HG02938 (cell line): ENCODE data around the gene CACNA1F.
A peak's percentile ranks its signal among the peaks of the same experiment; 100 is the strongest.

ENCODE experiments used
- ATAC-seq: cut with Tn5 transposase; IDR thresholded peaks from one replicate; pipeline ENCODE4 v1.9.1; 2021; ENCODE audit warnings: mild to moderate bottlenecking, moderate library complexity; ENCODE audit not compliant: unreplicated experiment

CACNA1F gene

DNA sequence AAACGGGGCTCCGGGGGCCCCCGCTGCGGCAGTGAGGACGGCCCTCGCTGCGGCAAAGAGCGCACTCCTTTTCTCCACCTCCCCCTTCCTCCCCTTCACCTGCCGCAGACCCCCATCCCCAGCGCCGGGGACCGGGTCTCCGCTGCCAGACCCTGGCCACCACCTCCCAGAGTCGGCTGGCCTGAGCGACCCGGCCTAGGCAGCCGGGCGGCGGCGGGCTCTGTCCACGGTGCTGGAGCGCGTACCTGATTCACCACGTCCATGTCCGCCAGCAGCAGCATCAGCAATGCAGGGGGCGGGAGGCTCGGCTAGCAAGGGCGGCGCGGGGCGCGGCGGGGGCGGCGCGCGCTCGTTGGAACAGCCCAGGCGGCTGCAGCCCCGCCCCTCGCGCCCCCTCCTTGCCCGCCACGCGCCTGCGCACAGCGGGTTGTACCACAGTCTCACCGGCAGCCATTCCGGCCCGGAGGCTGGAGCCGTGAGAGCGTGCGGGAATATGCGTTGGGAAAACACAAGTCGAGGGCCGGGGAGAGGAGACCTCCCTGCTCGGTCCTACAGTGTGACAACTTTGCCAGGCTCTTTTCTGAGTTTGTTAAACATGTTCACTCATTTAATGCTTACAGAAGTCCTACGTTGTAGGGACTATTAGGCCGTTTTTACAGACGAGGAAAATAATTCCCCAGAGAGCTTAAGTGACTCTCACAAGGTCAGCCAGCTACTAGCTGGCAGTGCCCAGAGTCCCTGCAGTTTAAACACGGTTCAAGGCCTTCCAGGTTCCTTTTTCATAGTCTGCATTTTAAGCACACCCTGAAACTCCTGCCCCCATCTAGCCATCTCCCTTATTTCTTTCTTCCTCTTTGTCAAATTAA, 33.0 kb downstream of the CACNA1F start, which contains the start of gene SYP:
Gene SYP (minus strand): TSS at position 288 of the 866 bp plus-strand sequence. CDS start 7 bp downstream, at position 281.
- peak; percentile 93 for ATAC-seq

DNA sequence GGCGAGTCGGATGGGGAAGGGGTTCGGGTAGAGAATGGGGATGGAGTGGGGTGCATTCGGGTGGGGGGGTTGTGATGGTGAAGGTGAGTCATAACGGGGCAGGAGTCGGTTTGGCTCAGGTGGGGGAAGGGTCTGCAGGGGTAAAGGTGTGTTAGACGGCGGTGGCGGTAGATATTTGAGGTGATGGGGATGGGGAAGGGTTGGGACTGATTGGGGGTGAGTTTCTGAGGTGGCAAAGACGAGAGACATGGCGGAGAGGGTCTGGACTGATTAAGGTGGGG, 33.9 kb downstream of the CACNA1F start:
- ATAC-seq: no peak

DNA sequence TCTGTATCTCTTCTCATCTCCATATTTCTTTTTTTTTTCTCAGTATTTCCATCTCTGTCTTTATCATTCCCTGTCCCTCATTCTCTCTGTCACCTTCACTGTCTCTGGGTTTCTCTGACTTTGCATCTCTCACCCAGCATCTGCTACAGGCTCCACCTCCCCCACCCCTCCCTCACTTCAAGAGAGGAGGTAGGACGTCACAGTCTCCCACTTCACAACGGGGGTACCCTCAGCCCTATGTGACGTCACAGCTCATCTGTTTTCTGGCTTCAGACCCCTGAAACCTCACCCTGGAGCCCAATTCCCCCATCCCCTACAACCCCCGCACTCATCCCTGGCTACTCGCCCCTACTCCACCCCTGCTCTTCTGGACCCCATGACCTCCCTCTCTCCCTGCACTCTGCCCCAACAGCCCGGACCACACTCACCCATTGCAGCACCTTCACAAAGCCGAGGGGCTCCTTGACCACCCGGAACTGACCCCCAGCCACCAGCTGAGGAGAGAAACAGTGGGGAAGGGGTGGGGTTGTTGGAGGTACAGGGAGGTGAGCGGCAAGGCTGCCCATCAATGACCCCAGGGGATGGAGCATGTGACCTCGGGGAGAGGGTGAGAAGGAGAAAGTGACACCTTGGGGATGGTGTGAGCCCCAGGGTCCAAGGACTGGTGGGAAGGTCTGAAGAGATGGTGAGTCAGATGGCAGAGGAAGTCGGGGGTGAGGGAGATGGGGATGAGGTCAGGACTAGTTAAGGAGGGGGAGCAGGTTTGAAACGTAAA, 34.4 kb downstream of the CACNA1F start:
- ATAC-seq: no peak

DNA sequence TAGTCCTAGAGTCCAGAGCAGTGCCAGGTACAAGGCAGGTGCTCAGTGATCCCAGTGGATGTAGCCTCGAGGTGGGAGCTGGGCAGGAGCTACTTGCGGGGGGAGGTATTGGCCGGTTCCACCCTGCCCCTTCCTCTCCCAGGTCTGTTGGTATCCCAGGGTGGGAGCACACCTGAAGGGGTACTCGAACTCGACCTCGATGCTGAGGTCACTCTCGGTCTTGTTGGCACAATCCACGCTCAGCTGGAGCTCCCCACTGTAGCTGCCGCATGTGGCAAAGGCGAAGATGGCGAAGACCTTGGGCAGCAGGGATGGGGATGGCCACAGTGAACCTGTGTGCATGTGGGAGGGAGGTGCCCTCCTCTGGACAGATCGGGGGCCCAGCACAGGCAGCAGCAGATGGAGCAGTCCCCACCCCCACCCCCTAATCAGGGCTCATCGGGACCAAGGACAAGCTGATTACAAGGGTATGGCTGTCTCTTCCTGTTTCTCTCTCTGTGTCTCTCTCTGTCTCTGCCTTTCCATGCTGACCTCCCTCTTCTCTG, 35.5 kb downstream of the CACNA1F start:
- no peak for ATAC-seq

DNA sequence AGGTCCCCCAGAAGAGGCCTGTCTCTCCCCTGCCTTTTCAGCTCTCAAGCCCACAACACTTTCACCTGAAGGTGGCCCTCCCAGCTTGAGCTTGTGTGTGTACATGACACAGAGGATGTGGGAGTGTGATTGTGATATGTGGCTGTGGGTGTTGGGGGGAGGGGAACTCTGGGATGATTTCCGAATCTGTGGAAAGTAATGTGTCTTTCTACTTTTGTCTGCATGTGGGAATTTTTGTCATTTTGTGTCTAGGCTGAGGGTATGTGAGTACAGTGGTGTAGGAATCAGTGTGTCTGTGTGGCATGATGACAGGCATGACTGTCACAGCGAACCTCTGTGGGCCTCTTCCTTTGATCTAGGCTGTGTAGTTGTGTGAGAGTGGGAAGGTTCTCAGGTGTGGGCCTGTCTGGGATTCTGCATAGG, 39.6 kb downstream of the CACNA1F start:
- ATAC-seq: no peak

DNA sequence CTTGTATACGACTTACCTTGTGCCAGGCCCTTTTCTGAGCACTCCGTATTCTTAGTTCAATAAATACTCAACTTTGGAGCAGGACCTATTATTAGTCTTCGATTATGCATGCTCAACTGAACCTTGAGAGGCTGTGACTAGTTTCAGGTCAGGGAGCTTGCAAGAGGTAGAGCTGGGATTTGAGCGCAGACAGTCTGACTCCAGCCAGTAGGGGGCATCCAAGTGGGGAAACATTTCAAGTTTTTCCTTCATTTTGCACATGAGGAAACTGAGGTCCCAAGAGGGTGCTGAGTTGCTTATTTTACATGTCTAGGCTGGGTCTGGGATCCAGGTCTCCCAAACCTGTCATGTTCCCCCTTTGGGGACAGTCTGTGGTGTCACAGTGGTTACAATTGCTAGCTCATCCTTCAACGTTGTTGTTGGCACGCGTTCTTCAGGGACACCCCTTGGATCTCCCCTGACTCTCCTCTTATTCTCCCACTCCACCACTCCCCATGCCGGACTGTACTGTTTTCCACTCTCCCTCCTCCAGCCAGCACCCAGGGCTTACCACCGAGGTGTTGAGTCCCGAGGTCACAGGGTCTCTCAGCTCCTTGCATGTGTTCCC, 40.3 kb downstream of the CACNA1F start:
- no peak for ATAC-seq

DNA sequence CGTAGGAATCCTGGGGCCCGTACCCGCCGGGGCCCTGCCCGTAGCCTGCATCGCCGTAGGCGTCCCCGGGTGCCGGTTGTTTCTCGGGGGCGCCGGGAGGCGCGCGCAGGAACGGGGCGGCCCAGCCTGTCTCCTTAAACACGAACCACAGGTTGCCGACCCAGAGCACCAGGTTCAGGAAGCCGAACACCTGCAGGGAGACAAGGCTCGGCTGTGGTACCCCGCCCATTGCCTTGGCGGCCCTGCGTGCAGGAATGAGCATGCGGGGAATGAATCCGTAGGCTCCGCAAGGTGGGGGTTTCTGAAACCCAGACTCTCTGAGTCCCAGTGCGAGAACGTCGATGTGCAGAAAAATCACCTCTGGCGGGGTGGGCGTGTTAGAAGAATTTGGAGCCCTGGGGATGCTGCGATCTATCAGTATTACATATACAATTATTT, 41.5 kb downstream of the CACNA1F start:
- ATAC-seq: peak; percentile 10

DNA sequence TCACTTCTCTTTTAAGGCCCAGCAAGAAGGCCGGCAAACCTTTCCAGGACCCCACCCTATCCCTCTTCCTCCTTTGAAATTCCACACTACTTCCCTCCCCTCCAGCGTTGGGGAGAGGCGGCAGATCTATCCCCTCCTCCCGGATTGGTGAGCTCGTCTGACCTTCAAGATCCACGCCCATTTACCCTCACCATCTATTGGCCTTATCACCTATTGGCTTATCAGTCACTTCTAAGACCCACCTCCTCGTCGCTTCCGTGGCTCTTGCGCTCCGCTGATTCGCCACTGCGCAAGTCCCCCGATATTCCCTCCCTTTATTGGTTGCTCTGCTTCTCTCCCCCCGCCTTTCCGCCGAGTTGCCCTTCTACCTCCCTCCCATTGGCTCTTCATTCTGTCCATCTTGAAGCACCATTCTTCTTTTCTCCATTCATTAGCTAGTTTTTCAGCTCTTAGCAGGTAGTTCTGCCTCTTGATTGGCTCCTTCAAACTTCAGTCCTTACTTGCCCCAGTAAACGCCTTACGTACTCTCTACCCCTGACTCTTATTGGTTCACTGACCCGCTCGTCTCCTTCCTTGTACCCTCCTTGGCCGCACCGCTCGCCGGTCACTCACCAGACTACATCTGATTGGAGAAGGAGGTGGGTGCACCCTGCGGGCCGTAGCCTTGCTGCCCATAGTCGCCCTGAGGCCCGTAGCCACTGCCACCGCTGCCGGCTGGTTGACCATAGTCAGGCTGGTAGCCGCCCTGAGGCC, 42.1 kb downstream of the CACNA1F start:
- peak; percentile 95 for ATAC-seq

DNA sequence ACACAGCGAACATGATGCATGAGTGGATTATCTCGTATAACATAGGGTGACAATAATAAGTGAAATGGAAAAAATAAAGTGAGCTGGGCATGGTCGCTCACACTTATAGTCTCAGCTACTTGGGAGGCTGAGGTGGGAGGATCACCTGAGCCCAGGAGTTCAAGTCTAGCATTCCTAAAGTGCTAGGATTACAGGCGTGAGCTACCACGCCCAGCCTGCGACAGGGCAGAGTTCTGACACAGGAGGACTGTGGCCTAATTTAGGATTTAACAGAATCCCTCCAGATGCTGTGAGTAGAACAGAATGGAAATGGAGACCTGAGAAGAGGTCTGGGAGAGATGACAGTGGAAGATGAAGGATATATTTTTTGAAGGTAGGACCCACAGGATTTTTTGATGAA, 43.5 kb downstream of the CACNA1F start:
- ATAC-seq: no peak

DNA sequence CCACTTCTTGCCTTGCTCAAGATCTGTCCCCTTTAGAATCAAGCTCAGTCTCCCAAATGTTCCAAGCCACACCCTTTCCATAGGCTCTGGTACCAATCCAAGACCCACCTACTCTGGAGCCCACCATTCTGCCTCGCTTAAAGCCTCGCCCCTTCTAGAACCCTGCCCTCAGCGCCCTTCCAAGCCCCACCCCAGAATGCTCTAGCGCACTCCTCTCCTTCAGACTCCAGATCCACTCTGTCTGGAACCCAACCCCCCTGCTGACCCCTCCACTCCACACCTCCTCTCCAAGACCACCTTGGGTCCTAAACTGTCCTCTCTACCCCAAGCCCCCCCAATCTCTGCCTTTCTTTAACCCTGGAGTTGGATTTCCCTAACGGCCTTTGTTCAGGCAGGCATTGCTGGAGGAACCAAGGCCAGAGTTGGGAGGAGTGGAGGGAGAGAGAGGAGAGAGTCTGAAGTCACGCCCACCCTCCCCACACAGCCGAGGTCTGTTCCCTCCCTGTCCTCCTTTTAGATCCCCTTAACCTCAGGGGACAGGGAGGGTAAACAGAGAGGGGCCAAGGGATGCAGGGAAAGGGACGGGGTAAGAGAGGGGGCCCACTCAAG, 44.6 kb downstream of the CACNA1F start:
- ATAC-seq: no peak

DNA sequence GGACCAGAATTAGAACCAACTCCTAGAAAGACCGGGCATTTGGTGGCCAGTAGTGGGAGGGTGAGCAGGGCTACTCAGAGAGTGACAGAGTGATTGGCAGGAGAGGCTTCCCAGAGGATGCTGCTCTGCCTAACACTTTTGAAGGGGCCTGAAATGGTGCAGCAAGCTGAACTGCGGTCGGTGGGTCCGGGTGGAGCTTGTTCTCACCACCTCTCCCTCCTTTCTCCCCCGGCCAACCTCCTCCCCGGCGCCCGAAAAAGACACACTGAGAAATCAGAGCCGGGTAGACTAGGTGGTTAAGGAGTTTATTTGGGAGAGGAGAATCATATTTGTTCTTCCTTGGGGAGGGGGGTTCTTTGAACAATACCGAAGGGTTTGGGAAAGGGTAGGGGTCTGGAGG, 45.6 kb downstream of the CACNA1F start:
- ATAC-seq: no peak

DNA sequence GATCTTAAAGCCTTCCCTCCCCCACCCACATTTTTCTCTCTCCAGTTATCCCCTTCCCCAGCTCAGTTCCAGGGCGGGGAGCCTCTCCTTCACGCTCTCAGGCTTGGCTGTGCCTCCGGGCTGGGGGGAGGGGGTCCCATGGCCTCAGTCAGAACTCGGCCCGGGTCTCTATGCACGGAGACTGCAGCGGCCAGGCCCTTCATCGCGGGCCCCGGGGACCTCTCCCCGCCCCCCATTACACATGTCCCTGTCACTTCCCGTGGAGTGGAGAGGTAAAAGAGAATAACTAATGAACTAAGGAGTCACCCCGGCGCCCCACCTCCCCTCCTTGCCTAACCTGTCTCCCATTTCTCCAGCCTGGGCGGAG, 46.1 kb downstream of the CACNA1F start:
- no peak for ATAC-seq

DNA sequence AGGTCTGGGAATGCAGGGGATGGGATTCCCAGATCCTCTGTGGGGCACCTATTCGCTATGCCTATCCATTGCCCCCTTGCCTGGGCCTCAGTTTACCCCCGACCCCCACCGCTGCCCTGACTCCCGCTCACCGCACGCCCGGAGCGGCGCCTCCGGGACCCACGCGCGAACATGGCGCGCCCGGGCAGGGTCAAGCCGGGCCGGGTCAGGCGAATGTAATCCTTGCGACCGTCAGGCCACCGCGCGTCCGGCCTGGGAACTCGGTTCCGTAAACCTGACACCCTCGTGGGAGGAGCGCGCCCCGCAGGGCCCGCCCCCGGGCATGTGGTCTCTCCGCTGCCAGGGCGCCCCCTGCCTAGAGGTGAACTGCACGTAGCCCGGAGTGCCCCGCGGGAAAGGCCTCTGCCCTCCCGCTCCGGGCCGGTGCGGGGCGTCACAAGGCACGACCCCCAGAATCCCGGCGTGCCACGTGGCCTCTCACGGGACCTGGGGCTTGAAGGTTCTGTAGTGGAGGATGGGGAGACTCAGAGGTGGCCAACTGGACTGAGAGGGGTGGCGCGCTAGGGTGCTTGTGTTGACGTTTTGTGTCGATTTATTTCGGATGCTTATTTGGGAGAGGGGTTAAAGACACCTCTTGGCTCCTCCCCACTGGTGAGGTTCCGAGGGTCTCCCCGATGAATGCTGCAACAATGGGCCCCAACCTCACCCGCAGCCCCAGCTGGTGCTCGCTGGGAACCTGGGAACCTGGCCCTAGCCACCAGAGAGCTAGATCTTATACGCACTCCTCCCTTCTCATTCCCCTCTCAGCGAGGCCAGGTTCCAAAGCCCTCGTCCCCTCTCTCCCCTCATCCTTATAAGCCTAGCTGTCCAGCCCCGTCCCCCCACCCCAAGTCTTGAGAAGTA, 46.8 kb downstream of the CACNA1F start, which contains the start of gene PRICKLE3:
Gene PRICKLE3 (minus strand): TSS at position 249 of the 903 bp plus-strand sequence. CDS start 76 bp downstream, at position 173.
- no peak for ATAC-seq

DNA sequence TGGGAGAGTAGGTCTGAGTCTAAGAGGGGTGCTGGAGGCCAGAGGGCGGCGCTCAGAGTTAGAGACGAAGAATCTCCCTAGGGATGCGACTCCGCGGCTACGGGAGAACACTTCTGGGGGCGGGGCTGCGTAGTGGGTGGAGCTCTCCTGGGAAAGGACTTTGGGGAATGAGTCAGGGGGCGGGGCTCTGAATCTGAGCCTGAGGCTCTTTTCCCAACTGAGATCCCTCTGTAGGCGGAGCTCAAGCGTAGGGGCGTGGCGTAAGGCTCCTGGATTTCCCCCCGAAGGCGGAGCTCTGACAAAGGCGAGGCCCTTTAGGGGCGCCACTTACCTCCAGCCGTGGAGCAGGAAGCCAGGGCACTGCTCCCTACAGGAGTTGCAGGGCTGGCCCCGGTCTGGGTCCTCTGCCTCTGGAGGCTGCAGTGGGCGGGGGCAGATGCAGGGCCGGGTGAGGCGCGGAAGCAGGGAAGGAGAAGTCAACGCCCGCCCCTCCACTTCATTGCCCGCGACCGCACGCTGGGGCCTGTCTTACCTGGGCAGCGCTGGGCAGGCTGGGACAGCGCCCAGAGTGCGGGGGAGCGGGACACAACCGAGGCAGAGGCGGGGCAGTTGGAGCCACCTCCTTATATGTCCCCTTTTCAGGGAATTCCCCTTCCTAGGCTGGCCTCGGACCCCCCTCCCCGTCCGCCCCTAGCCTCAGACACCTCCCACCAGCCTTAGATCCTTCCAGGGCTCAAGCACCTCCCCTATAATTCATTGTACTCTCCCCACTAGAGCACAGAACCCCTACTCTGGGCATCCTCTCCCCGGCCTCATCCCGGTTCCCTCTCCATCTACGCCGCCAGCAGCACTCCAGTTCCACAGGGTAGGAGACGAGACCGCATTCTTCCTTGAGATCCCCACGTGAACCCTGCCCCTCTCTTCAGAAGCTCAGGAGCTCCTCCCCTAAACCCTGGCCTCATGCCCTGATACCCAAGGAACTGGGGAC, 48.6 kb downstream of the CACNA1F start:
- ATAC-seq: no peak

DNA sequence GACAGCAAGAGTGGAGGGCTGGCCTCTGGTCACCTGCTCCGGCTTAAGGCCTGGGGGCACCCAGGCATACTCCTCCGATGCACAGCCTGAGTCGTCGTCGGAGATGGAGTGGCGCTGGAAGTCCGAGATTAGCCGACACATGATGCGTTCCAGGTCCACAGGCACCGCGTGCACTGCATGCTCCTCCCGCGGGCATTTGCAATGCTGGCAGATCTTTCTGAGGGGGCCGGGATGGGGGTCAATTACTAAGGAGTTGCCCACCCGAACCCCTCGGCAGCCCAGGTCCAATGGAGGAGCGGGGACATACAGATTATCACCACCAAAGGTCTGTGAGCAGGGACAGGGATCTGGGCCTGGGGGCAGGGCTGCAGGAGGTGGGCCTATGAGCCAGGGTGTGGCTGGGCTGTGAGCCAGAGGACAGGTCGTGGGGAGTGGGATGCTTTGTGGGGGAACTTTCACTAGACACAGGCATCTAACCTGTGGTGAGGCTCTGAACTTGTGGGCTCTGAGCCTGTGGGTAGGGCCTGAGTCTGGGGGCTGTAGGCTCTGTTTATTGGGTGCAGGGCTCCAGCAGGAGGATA, 49.3 kb downstream of the CACNA1F start:
- no peak for ATAC-seq

DNA sequence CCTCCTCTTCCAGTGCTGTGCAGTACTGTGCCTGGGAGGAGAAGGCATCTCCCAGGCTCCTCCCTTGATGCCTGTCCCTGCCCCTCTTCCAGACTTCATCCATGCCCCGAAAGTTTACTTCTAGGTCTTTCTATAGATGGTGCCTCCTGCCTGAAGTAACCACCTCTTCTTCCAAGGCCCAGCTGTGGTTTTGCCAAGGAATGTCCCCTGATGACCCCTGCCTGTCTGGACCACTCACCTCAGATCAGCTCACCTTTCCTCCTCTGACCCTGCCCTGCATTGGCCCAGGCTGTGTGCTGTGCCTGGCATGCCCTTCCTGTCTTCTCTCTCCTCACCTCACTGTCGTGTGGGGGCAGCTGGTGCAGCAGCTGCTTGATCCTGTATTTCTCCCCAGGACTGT, 53.8 kb downstream of the CACNA1F start:
- ATAC-seq: no peak

DNA sequence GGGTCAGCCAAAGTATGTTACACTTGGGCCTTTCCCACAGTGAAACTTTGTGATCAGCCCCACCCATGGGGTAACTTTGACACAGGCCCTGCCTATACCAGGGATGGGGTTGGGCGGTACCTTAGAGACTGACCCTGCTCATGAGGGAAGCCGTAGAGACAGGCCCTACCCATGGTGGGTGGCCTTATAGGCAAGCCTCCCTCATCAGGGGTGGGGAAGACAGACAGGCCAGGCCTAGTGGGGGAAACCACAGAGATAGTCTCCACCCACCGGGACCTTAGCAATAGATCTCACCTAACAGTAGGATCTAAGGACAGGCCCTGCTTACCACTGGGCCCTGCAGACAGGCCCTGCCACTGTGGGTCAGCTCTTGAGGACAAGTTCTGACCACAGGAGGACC, 54.6 kb downstream of the CACNA1F start:
- ATAC-seq: no peak
